Suprapubic skin (tissue), 4 donors: Measurements from ENCODE around the gene FAM89A. TPM values are rescaled to one million over a fixed set of nuclear protein-coding genes. Genes with fewer than 3 reads are reported as not detected.

Experiments
- DNase-seq, 2 donors: peaks; one replicate each; pipeline ENCODE4 v3.0.0-alpha.2; 2019; ENCODE audit warnings: low spot score in 2 of 2
- H3K27ac ChIP-seq: fragments of 200-600 bp; sonication (generic); one replicate; pipeline ENCODE4 v1.5.1; 2019
- H3K27me3 ChIP-seq: fragments of 200-600 bp; sonication (generic); one replicate; pipeline ENCODE4 v1.5.1; 2019
- H3K36me3 ChIP-seq: fragments of 200-600 bp; sonication (generic); one replicate; pipeline ENCODE4 v1.5.1; 2019
- H3K4me1 ChIP-seq: fragments of 200-600 bp; sonication (generic); one replicate; pipeline ENCODE4 v1.5.1; 2019
- H3K4me3 ChIP-seq: fragments of 200-600 bp; sonication (generic); one replicate; pipeline ENCODE4 v1.5.1; 2019; ENCODE audit warnings: mild to moderate bottlenecking
- H3K9me3 ChIP-seq: fragments of 200-600 bp; sonication (generic); one replicate; pipeline ENCODE4 v1.5.1; 2019
- EP300 ChIP-seq: sonication (generic); formaldehyde crosslinking; IDR thresholded peaks from one replicate; pipeline ENCODE4 v1.6.1; 2017; ENCODE audit warnings: antibody characterized with exemption
- POLR2A ChIP-seq, 2 donors: fragments of 450-650 bp; IDR thresholded peaks; one replicate each; pipeline ENCODE4 v1.6.1; 2017; ENCODE audit warnings: antibody characterized with exemption in 2 of 2, mild to moderate bottlenecking in 2 of 2, moderate library complexity in 2 of 2
- POLR2AphosphoS5 ChIP-seq, 3 donors: sonication (generic); formaldehyde crosslinking; IDR thresholded peaks; one replicate each; pipeline ENCODE4 v1.6.1; 2017; ENCODE audit warnings: antibody characterized with exemption in 3 of 3
- WGBS: methylation state at CpG from one replicate; pipeline ENCODE4 v1.1.5; 2018; 5-methylcytosine and 5-hydroxymethylcytosine counted together
- total RNA-seq, 4 donors: library from RNA; depleted of rRNA; stranded (reverse); fragments of >200 nt; gene quantifications; one replicate each; pipeline ENCODE4 v1.1.0, GENCODE V29; 2016
- TF ChIP-seq, protein P1 (sequence below), 2 donors: fragments of 200-600 bp in 1 of 2; fragments of 450-650 bp in 1 of 2; sonication (generic) in 1 of 2; IDR thresholded peaks; one replicate each; pipeline ENCODE4 v1.5.1; 2016 to 2019; ENCODE audit warnings: antibody characterized with exemption in 2 of 2, mild to moderate bottlenecking in 1 of 2, moderate library complexity in 1 of 2

The FAM89A gene
- total RNA-seq, 4 donors from 2014 or later = 25.5 to 59.8 (median 49.7) TPM

- 85% methylated on average over 12 of the region's 12 CpGs for WGBS
- no peaks in the 10 kb centered on the region for H3K27me3 ChIP-seq
- H3K36me3 ChIP-seq = no peaks in the 10 kb centered on the region
- no peak for DNase-seq
- TF ChIP-seq POLR2AphosphoS5 (IDR thresholded peaks at IDR 0.05) (no peak), POLR2A (IDR thresholded peaks at IDR 0.05) (no peak), EP300 (no peak)
- TF ChIP-seq, protein P1, sequence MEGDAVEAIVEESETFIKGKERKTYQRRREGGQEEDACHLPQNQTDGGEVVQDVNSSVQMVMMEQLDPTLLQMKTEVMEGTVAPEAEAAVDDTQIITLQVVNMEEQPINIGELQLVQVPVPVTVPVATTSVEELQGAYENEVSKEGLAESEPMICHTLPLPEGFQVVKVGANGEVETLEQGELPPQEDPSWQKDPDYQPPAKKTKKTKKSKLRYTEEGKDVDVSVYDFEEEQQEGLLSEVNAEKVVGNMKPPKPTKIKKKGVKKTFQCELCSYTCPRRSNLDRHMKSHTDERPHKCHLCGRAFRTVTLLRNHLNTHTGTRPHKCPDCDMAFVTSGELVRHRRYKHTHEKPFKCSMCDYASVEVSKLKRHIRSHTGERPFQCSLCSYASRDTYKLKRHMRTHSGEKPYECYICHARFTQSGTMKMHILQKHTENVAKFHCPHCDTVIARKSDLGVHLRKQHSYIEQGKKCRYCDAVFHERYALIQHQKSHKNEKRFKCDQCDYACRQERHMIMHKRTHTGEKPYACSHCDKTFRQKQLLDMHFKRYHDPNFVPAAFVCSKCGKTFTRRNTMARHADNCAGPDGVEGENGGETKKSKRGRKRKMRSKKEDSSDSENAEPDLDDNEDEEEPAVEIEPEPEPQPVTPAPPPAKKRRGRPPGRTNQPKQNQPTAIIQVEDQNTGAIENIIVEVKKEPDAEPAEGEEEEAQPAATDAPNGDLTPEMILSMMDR (IDR thresholded peaks at IDR 0.05) = no peak
- H3K27ac ChIP-seq = no peak overlapping the region
- H3K4me3 ChIP-seq = no peak overlapping the region
- peaks cover 5% of the 10 kb centered on the region for H3K4me1 ChIP-seq
- no peaks in the 10 kb centered on the region for H3K9me3 ChIP-seq
These were observed 18.5 kb downstream of the FAM89A start for GRCh38 chr1:231021540-231022031.

- 49% methylated on average over 5 of the region's 7 CpGs for WGBS
- TF ChIP-seq, protein P1 (IDR thresholded peaks at IDR 0.05) = no peak
- TF ChIP-seq POLR2A (IDR thresholded peaks at IDR 0.05) (no peak), POLR2AphosphoS5 (IDR thresholded peaks at IDR 0.05) (no peak)
- no peak overlapping the region for H3K4me3 ChIP-seq
- H3K4me1 ChIP-seq = peaks cover 7% of the 10 kb centered on the region
- H3K27ac ChIP-seq = no peak overlapping the region
- no peaks in the 10 kb centered on the region for H3K36me3 ChIP-seq
- no peak for DNase-seq
- no peaks in the 10 kb centered on the region for H3K27me3 ChIP-seq
- H3K9me3 ChIP-seq = no peaks in the 10 kb centered on the region
These were observed 19.2 kb downstream of the FAM89A start for GRCh38 chr1:231020816-231021215.

- H3K9me3 ChIP-seq = no peaks in the 10 kb centered on the region
- TF ChIP-seq EP300 = no peak
- TF ChIP-seq, protein P1 (IDR thresholded peaks at IDR 0.05) = peak in 1 of 2 donors; percentile 5
- TF ChIP-seq POLR2AphosphoS5 (IDR thresholded peaks at IDR 0.05) = no peak
- no peak for TF ChIP-seq POLR2A (IDR thresholded peaks at IDR 0.05)
- H3K36me3 ChIP-seq = no peaks in the 10 kb centered on the region
- DNase-seq = no peak
- WGBS = 58% methylated on average over 11 of the region's 14 CpGs
- no peaks in the 10 kb centered on the region for H3K27me3 ChIP-seq
- H3K27ac ChIP-seq = no peak overlapping the region
- no peak overlapping the region for H3K4me3 ChIP-seq
- H3K4me1 ChIP-seq = peaks cover 9% of the 10 kb centered on the region
These were observed 19.9 kb downstream of the FAM89A start for GRCh38 chr1:231020139-231020601.

- Histone ChIP-seq H3K9me3 (no peaks in the 10 kb centered on the region), H3K36me3 (no peaks in the 10 kb centered on the region), H3K4me3 (no peak overlapping the region), H3K27me3 (no peaks in the 10 kb centered on the region), H3K27ac (no peak overlapping the region), H3K4me1 (peaks cover 9% of the 10 kb centered on the region)
- TF ChIP-seq, protein P1 (IDR thresholded peaks at IDR 0.05) = peak in 1 of 2 donors; percentile 11
- TF ChIP-seq POLR2AphosphoS5 (IDR thresholded peaks at IDR 0.05) = no peak
- DNase-seq = no peak
- 91% methylated on average over 11 of the region's 14 CpGs for WGBS
These were observed 20.3 kb downstream of the FAM89A start for GRCh38 chr1:231019711-231020110.

DNA sequence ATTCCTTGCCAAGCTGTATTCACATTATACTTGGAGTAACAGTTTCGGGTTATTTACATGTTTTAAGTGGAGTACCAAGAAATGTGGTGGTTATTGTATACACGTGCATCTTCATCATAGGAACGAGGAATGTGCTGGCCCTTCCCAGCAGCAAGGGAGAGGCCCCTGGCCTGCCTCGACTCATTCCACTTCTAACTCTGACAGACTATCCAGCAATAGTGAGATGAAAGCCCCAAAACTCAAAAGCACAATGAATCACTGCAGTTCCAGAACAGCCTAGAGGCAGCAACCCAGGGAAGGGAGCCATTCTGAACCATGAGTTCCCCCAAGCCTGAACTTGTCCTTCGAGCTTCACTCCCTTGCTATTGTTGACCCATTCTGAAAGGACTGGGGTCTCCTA is 23.1 kb downstream of the FAM89A start:
- Histone ChIP-seq H3K36me3 (no peaks in the 10 kb centered on the region), H3K4me1 (peaks cover 9% of the 10 kb centered on the region), H3K9me3 (no peaks in the 10 kb centered on the region), H3K27ac (peak overlapping the region; percentile 69), H3K4me3 (no peak overlapping the region), H3K27me3 (no peaks in the 10 kb centered on the region)
- TF ChIP-seq POLR2AphosphoS5 (IDR thresholded peaks at IDR 0.05) (no peak), POLR2A (IDR thresholded peaks at IDR 0.05) (no peak), EP300 (no peak)
- TF ChIP-seq, protein P1 (IDR thresholded peaks at IDR 0.05) = no peak
- WGBS = 65% methylated on average over 5 of the region's 5 CpGs
- no peak for DNase-seq
